Glutamatergic neuron (in vitro differentiated cells): ENCODE measurements around the gene LINC00632. TPM values are rescaled to one million over a fixed set of nuclear protein-coding genes. Genes with fewer than 3 reads are reported as not detected.

ENCODE experiments used
- DNase-seq: peaks from one replicate; pipeline ENCODE4 v3.0.0; 2022
- H3K27ac Mint-ChIP-seq: one replicate; pipeline ENCODE4 v1.8.0; 2020; ENCODE audit warnings: mild to moderate bottlenecking, mixed read lengths, inconsistent platforms; ENCODE audit not compliant: unreplicated experiment
- H3K27me3 Mint-ChIP-seq: one replicate; pipeline ENCODE4 v1.8.0; 2020; ENCODE audit warnings: mild to moderate bottlenecking, moderate library complexity, mixed read lengths, inconsistent platforms; ENCODE audit not compliant: unreplicated experiment
- H3K36me3 Mint-ChIP-seq: one replicate; pipeline ENCODE4 v1.8.0; 2020; ENCODE audit warnings: mild to moderate bottlenecking, mixed read lengths, inconsistent platforms; ENCODE audit not compliant: unreplicated experiment
- H3K4me1 Mint-ChIP-seq: one replicate; pipeline ENCODE4 v1.8.0; 2020; ENCODE audit warnings: mild to moderate bottlenecking, low read depth, mixed read lengths, inconsistent platforms; ENCODE audit not compliant: unreplicated experiment
- H3K4me3 Mint-ChIP-seq: one replicate; pipeline ENCODE4 v1.8.0; 2020; ENCODE audit warnings: mild to moderate bottlenecking, mixed read lengths, inconsistent platforms; ENCODE audit not compliant: unreplicated experiment
- H3K9me3 Mint-ChIP-seq: one replicate; pipeline ENCODE4 v1.8.0; 2020; ENCODE audit warnings: mild to moderate bottlenecking, moderate library complexity, mixed read lengths, inconsistent platforms; ENCODE audit not compliant: unreplicated experiment
- total RNA-seq: library from RNA; stranded (reverse); fragmentation: NEBNext Ultra II Directional; extraction: Animal tissue kit (Norgen Biotek cat#: 25700); gene quantifications from one replicate; pipeline ENCODE4 v1.2.1, GENCODE V29; 2021; ENCODE audit not compliant: unreplicated experiment
- TF ChIP-seq, protein P1 (sequence below): fragments of 200-600 bp; sonication (generic); IDR thresholded peaks from one replicate; pipeline ENCODE4 v1.5.0; 2021; ENCODE audit not compliant: partially characterized antibody, unreplicated experiment

The LINC00632 gene
- total RNA-seq, 1 donor from 2014 or later = 89.8 TPM

DNA sequence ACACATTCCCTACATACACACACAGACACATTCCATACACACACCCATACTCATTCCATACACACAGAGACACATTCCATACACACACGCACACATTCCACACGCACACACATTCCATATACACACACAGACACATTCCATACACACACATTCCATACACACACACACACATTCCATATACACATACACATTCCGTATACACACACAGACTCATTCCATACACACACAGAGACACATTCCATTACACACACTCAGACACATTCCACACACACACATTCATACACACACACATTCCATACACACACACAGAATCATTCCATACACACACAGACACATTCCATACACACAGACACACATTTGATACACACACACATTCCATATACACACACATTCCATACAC is 15.2 kb downstream of the LINC00632 start:
- no peaks in the 10 kb centered on the region for H3K27me3 Mint-ChIP-seq

DNA sequence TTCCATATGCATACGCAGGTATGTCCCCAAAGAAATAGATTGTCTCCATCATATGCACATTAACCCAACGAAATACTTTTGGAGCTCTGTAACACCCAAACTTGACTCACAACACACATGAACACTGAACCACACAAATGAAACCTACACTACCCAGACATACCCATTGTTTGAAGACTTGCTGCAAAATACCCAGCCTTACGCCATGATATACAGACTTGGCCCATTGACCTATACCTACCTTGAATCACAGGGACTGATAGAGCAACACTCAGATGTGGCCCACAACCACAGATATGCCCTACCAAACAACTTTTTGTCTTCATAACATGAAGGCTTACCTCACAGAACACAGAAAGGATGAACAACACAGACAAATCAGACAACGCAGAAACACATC is 15.9 kb downstream of the LINC00632 start:
- DNase-seq = no peak
- Mint-ChIP-seq H3K27ac (no peak overlapping the region), H3K4me1 (no peaks in the 10 kb centered on the region), H3K27me3 (no peaks in the 10 kb centered on the region), H3K4me3 (no peak overlapping the region), H3K9me3 (no peaks in the 10 kb centered on the region), H3K36me3 (no peaks in the 10 kb centered on the region)
- TF ChIP-seq, protein P1, sequence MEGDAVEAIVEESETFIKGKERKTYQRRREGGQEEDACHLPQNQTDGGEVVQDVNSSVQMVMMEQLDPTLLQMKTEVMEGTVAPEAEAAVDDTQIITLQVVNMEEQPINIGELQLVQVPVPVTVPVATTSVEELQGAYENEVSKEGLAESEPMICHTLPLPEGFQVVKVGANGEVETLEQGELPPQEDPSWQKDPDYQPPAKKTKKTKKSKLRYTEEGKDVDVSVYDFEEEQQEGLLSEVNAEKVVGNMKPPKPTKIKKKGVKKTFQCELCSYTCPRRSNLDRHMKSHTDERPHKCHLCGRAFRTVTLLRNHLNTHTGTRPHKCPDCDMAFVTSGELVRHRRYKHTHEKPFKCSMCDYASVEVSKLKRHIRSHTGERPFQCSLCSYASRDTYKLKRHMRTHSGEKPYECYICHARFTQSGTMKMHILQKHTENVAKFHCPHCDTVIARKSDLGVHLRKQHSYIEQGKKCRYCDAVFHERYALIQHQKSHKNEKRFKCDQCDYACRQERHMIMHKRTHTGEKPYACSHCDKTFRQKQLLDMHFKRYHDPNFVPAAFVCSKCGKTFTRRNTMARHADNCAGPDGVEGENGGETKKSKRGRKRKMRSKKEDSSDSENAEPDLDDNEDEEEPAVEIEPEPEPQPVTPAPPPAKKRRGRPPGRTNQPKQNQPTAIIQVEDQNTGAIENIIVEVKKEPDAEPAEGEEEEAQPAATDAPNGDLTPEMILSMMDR = no peak

More for the DNA sequence above, 15.2 kb downstream of the LINC00632 start:
- H3K9me3 Mint-ChIP-seq = no peaks in the 10 kb centered on the region
- no peak overlapping the region for H3K27ac Mint-ChIP-seq
- no peak overlapping the region for H3K4me3 Mint-ChIP-seq
- no peak for DNase-seq
- TF ChIP-seq, protein P1 = no peak
- H3K36me3 Mint-ChIP-seq = no peaks in the 10 kb centered on the region
- H3K4me1 Mint-ChIP-seq = no peaks in the 10 kb centered on the region

DNA sequence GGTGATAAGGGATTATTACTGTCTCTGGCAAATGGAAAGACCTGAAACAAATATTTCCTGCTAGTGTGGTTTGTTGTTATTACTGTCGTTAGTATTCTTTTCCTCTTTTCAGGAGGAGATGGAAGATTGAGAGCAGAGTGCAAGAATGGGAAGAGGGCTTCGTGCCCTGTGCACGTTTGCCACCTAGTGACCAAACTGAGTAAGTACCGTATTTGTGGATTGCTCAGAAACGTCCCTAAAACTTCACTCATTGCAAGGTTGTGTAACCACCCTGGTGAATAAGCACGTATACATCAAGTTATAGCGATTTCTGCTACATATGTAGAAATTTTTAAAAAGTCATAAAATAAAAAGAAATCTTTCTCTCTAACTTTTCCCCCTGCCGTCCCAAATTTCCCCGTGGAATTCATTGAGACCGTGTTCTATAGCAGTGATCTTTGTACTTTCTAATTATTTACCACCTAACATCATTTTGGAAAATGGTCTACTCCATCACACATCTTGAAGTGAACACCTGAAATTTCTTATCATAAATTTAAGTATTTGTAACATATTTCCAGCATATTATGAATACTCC is 24.3 kb downstream of the LINC00632 start:
- Mint-ChIP-seq H3K27ac (no peak overlapping the region), H3K27me3 (no peaks in the 10 kb centered on the region), H3K4me3 (no peak overlapping the region), H3K4me1 (no peaks in the 10 kb centered on the region), H3K36me3 (no peaks in the 10 kb centered on the region), H3K9me3 (no peaks in the 10 kb centered on the region)
- TF ChIP-seq, protein P1 = peak; percentile 74
- peak; percentile 16 for DNase-seq

DNA sequence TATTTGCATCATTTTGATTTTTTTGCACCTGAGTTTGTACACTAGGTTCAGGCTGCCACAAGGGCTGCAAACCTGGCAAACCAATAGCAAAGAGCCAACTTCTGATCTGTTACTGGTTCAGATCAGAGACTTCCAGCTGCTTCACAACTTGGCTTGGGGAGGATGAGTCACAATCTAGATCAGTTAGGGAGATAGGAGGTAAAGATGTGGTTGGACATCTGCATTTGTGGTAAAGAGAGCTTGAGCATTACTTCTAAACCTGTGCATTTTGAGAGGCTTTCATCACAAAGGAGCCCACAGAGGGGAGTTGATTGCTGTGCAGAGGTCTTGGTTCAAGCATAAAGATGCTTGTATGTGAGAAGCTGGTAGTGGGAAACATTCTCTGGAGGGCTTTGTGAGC is 34.5 kb downstream of the LINC00632 start:
- Mint-ChIP-seq H3K9me3 (no peaks in the 10 kb centered on the region), H3K36me3 (no peaks in the 10 kb centered on the region), H3K4me3 (no peak overlapping the region), H3K27me3 (no peaks in the 10 kb centered on the region), H3K27ac (no peak overlapping the region), H3K4me1 (no peaks in the 10 kb centered on the region)
- DNase-seq = no peak
- TF ChIP-seq, protein P1 = no peak

DNA sequence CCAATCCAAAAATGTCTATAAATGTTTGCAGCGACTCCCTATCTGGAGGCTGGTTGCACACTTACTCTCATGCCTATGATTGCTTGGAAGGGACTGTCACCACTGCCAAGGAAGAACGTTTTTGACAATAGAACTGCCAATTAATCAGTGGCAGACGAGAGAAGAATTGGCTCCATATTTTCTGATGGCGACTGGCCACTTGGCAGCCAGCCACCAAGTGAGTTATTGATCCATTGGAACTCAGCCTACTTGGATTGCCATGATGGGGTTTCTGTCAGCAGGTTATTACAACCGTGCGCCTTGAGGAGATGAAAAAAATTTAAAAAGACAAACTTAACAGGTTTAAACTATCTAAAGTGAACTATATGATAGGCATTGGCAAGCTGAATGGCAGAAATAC is 47.4 kb downstream of the LINC00632 start:
- Mint-ChIP-seq H3K27ac (no peak overlapping the region), H3K27me3 (no peaks in the 10 kb centered on the region), H3K4me3 (no peak overlapping the region), H3K4me1 (no peaks in the 10 kb centered on the region), H3K36me3 (no peaks in the 10 kb centered on the region), H3K9me3 (peaks cover under 1% of the 10 kb centered on the region)
- no peak for DNase-seq
- TF ChIP-seq, protein P1 = no peak
